A673 (cell line): ENCODE data around the gene BIRC5. TPM values are rescaled to one million over a fixed set of nuclear protein-coding genes. Genes with fewer than 3 reads are reported as not detected.

ENCODE experiments used
- Bru-seq: library from RNA; stranded (reverse); fragments of 400-500 nt; gene quantifications from one replicate; lab custom pipeline; 2021; lab: Mats Ljungman, UMichigan
- BruChase-seq, 2 experiments: library from RNA; stranded (reverse); fragments of 400-500 nt; gene quantifications; one replicate each; lab custom pipeline; 2021; lab: Mats Ljungman, UMichigan
- BruUV-seq: library from RNA; stranded (reverse); fragments of 400-500 nt; replicated peaks from 2 replicates; lab custom pipeline; 2021; lab: Mats Ljungman, UMichigan
- CTCF ChIA-PET: fragments of 300-600 bp; sonication (Branson Sonifier 250); formaldehyde crosslinking; loops from one replicate; lab custom pipeline; 2022; ENCODE audit warnings: antibody characterized with exemption; lab: Charles Lee
- POLR2A ChIA-PET: fragments of 300-600 bp; sonication (Branson Sonifier 250); formaldehyde crosslinking; loops from one replicate; lab custom pipeline; 2022; ENCODE audit warnings: antibody characterized with exemption; ENCODE audit not compliant: low non-redundant PET; lab: Charles Lee
- DNase-seq: peaks from one replicate; pipeline ENCODE4 v3.0.0-alpha.2; 2015; ENCODE audit warnings: low spot score
- H3K27ac ChIP-seq: fragments of 200-600 bp; sonication (generic); 2 replicates; pipeline ENCODE4 v1.5.1; 2016; ENCODE audit warnings: mixed run types, low read depth, mild to moderate bottlenecking, mixed read lengths, antibody characterized with exemption, low read length; ENCODE audit not compliant: poor library complexity, severe bottlenecking
- H3K27me3 ChIP-seq: fragments of 200-600 bp; sonication (generic); replicated peaks from 2 replicates; pipeline ENCODE4 v1.6.1; 2017; ENCODE audit warnings: mixed run types, low read depth, mild to moderate bottlenecking, mixed read lengths, antibody characterized with exemption, low read length; ENCODE audit not compliant: insufficient read depth, poor library complexity
- H3K36me3 ChIP-seq: fragments of 200-600 bp; sonication (generic); 2 replicates; pipeline ENCODE4 v1.6.1; 2016; ENCODE audit warnings: mixed run types, mild to moderate bottlenecking, mixed read lengths, antibody characterized with exemption, low read length; ENCODE audit not compliant: insufficient read depth, poor library complexity, severe bottlenecking
- H3K4me1 ChIP-seq: fragments of 200-600 bp; sonication (generic); 2 replicates; pipeline ENCODE4 v1.6.1; 2017; ENCODE audit warnings: mixed run types, mild to moderate bottlenecking, mixed read lengths, antibody characterized with exemption, low read length; ENCODE audit not compliant: insufficient read depth, poor library complexity, severe bottlenecking
- H3K4me3 ChIP-seq: fragments of 200-600 bp; sonication (generic); 2 replicates; pipeline ENCODE4 v1.5.1; 2016; ENCODE audit warnings: low read depth, mixed run types, mild to moderate bottlenecking, mixed read lengths, low read length; ENCODE audit not compliant: poor library complexity, severe bottlenecking
- H3K9me3 ChIP-seq: fragments of 200-600 bp; sonication (generic); 2 replicates; pipeline ENCODE4 v1.6.1; 2016; ENCODE audit warnings: mixed run types, low read depth, mild to moderate bottlenecking, mixed read lengths, antibody characterized with exemption, low read length; ENCODE audit not compliant: poor library complexity, severe bottlenecking
- EZH2 ChIP-seq: fragments of 200-600 bp; sonication (generic); IDR thresholded peaks from 2 replicates; pipeline ENCODE4 v1.6.1; 2017; ENCODE audit warnings: borderline replicate concordance, low read depth, mild to moderate bottlenecking, mixed read lengths, antibody characterized with exemption, low read length; ENCODE audit not compliant: poor library complexity, severe bottlenecking
- intact Hi-C: fragments of 100-400 bp; cut with micrococcal nuclease; formaldehyde crosslinking; loops from one replicate; pipeline ENCODE4 v1.10.0; 2022; ENCODE audit not compliant: unreplicated experiment
- long read RNA-seq: library from polyadenylated mRNA; stranded (forward); transcript quantifications from one replicate; pipeline ENCODE4 v2.0.0, GENCODE V29; 2022
- total RNA-seq: library from RNA; stranded (reverse); gene quantifications from 2 replicates; pipeline ENCODE4 v1.2.3, GENCODE V29; 2021
- TF ChIP-seq, protein P1 (sequence below): fragments of 300-800, 200-600 bp; sonication (generic); conservative IDR thresholded peaks from 2 replicates; pipeline ENCODE4 v1.5.1; 2017; ENCODE audit warnings: low read depth, mild to moderate bottlenecking, antibody characterized with exemption, low read length, moderate library complexity, mixed read lengths

BIRC5 gene
- 158 and 160 TPM in 2 replicates for total RNA-seq
- Bru-seq, nascent RNA = percentile 93 among the genes with signal in this experiment
- percentile 97 among the genes with signal in this experiment for BruChase-seq, experiment 1, labeled RNA remaining after a 2-hour chase
- BruChase-seq, experiment 2, labeled RNA remaining after a 6-hour chase = percentile 99 among the genes with signal in this experiment
- long read RNA-seq, transcript BIRC5-203 (3 exons, 2,446 nt) = minor isoform, 80 of 745 reads
- long read RNA-seq, transcript BIRC5-201 (5 exons, 2,711 nt) = minor isoform, 42 of 745 reads
- long read RNA-seq, transcript BIRC5-202 (4 exons, 2,630 nt) = major isoform, 582 of 745 reads
- long read RNA-seq, partial matches to known transcripts = 10 of 745 reads
- long read RNA-seq, other reads (novel, unspliced or antisense) = 24 of 745 reads

DNA sequence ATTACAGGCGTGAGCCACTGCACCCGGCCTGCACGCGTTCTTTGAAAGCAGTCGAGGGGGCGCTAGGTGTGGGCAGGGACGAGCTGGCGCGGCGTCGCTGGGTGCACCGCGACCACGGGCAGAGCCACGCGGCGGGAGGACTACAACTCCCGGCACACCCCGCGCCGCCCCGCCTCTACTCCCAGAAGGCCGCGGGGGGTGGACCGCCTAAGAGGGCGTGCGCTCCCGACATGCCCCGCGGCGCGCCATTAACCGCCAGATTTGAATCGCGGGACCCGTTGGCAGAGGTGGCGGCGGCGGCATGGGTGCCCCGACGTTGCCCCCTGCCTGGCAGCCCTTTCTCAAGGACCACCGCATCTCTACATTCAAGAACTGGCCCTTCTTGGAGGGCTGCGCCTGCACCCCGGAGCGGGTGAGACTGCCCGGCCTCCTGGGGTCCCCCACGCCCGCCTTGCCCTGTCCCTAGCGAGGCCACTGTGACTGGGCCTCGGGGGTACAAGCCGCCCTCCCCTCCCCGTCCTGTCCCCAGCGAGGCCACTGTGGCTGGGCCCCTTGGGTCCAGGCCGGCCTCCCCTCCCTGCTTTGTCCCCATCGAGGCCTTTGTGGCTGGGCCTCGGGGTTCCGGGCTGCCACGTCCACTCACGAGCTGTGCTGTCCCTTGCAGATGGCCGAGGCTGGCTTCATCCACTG, at the start of gene BIRC5:
Gene BIRC5, plus strand, starts transcription at position 238 of the 690 bp plus-strand sequence. Its CDS starts 64 bp downstream, at position 302.
- Histone ChIP-seq H3K4me3 (peak within 1 kb of the TSS; percentile 98), H3K9me3 (no peaks in the 10 kb centered on the region), H3K4me1 (peaks cover 4% of the 10 kb centered on the region), H3K36me3 (peaks cover 21% of the 10 kb centered on the region), H3K27ac (peak within 1 kb of the TSS; percentile 96), H3K27me3 (no peaks in the 10 kb centered on the region)
- BruUV-seq = no TSS peak
- peak; percentile 97 for DNase-seq
- no peak for TF ChIP-seq EZH2
- TF ChIP-seq, protein P1, sequence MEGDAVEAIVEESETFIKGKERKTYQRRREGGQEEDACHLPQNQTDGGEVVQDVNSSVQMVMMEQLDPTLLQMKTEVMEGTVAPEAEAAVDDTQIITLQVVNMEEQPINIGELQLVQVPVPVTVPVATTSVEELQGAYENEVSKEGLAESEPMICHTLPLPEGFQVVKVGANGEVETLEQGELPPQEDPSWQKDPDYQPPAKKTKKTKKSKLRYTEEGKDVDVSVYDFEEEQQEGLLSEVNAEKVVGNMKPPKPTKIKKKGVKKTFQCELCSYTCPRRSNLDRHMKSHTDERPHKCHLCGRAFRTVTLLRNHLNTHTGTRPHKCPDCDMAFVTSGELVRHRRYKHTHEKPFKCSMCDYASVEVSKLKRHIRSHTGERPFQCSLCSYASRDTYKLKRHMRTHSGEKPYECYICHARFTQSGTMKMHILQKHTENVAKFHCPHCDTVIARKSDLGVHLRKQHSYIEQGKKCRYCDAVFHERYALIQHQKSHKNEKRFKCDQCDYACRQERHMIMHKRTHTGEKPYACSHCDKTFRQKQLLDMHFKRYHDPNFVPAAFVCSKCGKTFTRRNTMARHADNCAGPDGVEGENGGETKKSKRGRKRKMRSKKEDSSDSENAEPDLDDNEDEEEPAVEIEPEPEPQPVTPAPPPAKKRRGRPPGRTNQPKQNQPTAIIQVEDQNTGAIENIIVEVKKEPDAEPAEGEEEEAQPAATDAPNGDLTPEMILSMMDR = no peak; the same call in 1 of the 2 replicates
- POLR2A ChIA-PET = no interaction called here
- intact Hi-C loops = no loop called here
- CTCF ChIA-PET = no interaction called here

DNA sequence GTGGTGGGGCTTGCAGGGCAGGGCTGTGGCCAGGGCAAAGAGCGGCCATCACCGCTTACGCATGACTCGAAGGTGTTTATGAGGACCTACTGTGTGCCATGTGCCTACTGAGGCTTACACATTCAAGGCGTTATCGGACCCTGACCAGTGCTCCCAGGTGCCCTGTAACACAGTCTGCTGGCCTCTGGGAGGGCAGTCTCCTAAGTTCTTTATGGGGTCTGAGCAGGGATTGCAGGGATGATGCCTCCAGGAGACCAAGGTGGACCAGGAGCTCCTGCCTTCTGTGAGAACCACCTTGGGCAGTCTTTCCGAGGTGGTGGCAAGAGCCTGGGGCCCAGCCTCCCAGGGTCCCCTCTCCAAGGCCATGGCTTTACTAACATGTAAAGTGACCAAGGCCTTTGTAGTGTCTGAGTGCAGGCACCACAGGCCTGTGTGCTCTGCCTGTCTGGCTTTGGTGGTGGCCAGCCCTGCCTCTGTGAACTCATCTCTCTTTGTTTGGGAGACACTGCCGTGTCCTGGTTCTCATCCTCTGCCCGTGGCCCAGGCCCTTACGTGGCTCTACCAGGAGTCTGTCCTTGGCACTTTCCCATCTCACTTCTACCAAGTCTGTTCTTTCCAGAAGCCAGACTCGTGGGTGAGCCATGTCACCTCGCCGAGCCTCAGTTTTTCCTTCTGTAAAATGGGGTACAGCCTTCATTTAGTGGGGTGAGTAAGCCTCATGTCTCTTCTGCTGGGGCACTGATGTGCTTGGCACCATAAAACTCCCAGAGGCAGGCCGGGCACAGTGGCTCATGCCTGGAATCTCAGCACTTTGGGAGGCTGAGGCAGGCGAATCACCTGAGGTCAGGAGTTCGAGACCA, 49.1 kb upstream of the BIRC5 start:
- Histone ChIP-seq H3K9me3 (no peaks in the 10 kb centered on the region), H3K4me1 (peaks cover 3% of the 10 kb centered on the region), H3K4me3 (no peak overlapping the region), H3K27ac (no peak overlapping the region), H3K27me3 (no peaks in the 10 kb centered on the region), H3K36me3 (no peaks in the 10 kb centered on the region)
- TF ChIP-seq EZH2 = no peak
- TF ChIP-seq, protein P1 = no peak
- CTCF ChIA-PET = no interaction called here
- BruUV-seq = no TSS peak
- intact Hi-C loops = loop anchor here (5.0 kb wide), 1 partner anchor 38 kb away; the partner anchor contains the start of gene TMC6
- POLR2A ChIA-PET = no interaction called here
- DNase-seq = no peak

DNA sequence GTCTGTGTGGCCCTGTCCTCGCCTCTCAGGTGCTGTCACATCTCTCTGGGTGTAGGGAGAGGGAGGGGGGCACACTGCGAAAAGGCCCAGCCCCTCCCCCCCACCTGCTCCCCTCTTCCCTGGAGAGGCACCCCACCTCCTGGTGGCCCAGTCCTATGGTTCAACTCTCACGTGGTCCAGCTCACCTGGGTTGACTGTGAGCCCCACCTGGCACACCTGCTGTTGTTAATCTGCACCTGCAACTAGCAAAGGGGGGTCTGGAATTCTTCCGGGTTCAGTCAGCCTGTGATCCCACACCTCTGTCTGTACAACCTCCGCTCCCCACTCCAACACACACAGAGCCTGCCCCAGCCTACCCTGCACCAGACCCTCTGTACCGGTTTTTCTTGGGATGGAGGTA, 47.6 kb upstream of the BIRC5 start:
- H3K4me1 ChIP-seq = peaks cover 3% of the 10 kb centered on the region
- no peak overlapping the region for H3K27ac ChIP-seq
- no peak overlapping the region for H3K4me3 ChIP-seq
- DNase-seq = no peak
- ChIA-PET CTCF (interaction anchor here (0.7 kb wide), 1 partner anchor 1106 kb away, joined by 4 read pairs; no protein-coding TSS in a partner anchor), POLR2A (interaction anchor here (0.7 kb wide), 1 partner anchor 47 kb away, joined by 7 read pairs; no protein-coding TSS in a partner anchor)
- H3K27me3 ChIP-seq = no peaks in the 10 kb centered on the region
- intact Hi-C loops = loop anchor here (5.0 kb wide), 1 partner anchor 39 kb away; the partner anchor contains the start of gene TMC6
- H3K9me3 ChIP-seq = no peaks in the 10 kb centered on the region
- BruUV-seq = no TSS peak
- no peaks in the 10 kb centered on the region for H3K36me3 ChIP-seq
- no peak for TF ChIP-seq EZH2
- TF ChIP-seq, protein P1 = no peak
